ENCODE measurements around the gene PANX3.

The PANX3 gene

DNA sequence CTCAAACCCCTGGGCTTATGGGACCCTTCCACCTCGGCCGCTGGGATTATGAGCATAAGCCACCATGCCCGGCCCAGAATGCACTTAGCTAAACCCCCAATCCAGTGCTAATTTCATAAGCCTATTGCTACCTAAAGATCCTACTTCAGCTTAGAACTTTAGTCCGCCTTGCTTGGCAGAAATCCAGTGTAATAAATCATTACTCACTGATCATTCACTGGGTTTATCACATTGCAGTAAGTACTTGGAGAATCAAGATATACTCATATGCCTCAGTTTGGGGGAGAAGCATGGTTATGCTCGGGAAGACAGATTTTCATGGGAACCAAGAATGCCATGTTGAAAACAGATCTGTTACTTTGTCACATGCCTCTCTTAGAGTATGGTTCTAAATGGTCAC lies 7.6 kb downstream of the PANX3 start:
- no peak for DNase-seq

DNA sequence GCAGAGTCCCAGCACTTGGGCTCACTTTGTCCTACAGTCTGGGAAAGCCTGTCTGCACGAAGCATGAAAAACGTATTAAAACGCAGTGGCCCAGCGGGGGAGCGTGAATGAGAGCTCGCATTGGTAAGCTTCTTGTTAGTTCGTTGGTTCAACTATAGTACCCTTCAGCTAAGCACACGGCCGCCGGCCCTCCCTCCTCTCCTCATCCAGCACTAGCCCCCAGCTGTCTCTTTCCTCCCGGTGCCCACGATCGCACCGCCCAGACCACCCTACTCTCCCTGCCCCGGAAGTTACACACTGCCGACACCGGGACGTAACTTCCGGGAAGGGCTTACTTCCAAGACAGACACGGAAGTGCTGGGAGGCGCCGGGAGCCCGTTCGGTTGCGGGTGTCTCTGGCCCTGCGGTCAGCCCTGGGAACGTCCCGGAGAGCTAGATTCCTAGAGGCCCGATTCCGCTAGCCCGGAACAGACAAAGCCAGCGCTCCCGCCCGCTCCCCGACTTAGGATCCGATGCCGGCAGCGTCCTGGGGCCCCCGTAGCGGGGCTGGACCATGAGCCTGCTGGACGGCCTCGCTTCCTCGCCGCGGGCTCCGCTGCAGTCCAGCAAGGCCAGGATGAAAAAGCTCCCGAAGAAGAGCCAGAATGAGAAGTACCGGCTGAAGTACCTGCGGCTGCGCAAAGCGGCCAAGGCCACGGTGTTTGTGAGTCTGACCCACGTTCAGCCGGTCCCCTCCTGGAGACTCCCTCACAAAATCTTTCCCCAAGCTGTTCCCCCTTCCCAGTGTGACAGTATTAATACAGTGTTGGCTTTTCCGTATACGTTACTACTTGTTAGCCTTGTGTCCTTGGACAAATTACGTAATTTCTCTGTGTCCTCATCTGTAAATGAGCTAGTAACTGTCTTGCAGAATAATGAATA lies 11.6 kb downstream of the PANX3 start, which contains the start of gene TBRG1:
Gene TBRG1, plus strand, starts transcription at position 334 of the 921 bp plus-strand sequence. Its CDS starts 220 bp downstream, at position 554.
- peak; percentile 66 to 84 for DNase-seq

DNA sequence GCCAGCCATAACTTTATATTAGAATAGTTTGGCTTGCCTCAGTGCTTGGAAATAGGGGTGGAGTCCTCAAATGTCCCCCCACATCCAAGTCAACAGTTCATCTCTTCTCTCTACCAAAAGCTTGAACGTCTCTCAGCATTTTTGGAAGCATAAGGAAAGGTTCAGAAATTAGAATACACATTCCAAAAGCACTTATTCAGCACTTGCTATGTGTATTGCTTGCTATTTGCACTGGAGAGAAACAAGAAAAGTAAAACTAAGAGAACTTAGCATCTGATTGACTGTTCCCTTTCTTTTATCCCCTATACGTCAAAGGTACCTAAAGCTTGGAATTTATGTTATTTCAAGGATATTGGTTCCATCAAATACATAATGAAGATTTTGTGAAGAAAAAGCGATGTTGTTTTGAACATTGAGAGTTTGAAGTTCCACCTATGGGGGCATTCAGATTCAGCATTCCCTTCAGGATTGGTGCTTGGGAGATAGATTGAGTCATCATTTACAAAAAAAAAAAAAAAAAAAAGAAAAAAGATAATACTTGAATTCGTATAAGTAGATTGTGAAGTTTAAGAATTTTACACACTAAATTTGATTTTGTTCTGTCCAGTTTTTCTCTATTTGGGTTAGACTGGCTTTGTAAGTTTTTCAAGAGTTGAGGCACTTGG lies 12.8 kb downstream of the PANX3 start:
- DNase-seq, result no peak

DNA sequence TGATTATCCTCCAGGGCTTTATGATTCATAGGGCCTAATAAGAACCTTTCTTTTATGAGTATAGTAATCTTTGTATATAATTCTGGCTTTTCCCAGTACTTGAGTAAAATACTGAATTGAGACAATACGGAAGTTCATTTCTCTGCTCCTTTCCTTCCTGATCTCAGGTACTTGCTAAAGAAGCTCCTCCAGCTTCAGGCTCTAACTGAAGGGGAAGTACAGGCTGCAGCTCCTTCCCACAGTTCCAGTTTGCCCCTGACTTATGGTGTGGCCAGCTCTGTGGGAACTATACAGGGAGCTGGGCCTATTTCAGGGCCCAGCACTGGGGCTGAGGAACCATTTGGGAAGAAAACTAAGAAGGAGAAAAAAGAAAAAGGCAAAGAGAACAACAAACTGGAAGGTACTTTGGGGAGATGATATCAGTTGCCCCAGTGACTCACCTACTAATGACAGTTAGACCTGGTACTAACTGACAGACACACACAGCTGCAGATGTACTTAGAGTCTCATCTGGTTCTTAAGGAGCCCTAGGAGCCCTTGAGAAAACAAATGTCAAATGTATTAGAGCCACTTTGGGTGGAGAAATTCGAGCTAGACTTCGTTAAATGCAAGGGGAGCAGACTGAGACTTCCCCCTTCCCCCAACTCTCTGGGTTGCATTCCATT lies 14.4 kb downstream of the PANX3 start:
- DNase-seq, result no peak

DNA sequence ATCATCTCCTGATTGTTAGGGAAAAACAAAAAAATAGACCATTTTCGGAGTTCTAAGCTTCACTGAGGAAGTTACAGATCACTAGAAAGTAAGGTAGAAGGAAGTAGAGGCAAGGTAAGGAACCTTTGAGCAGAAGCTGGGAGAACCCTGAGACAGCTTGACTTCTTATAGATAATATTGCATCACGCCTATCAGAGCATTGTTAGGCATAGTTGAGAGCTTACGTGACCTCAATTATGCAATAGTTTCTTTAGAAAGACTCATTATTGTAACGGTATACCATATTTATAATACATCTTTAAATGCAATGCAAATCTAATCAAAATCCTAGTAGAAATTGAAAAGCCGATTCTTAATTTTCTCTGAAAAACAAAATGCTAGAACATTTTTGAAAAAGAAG lies 16.3 kb downstream of the PANX3 start:
- DNase-seq, result no peak

DNA sequence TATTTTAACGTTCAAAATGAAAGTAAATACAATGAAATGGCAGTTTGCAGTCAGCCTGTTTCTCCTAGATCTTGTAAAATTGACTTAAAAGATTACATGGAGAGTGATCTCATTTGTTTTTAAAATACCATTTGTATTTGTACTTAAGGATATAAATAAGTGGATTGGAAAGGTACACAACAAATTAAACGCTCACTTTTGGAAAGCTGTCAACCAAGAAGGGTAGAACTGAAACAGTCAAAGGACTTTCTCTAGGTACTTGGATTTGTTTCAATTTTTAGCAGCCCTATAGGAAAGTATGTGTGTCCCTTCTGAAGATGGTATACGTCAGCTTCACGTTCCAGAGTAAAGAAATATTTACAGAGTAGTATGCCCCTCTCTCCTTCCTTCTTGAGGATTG lies 18.7 kb downstream of the PANX3 start:
- DNase-seq, result no peak

DNA sequence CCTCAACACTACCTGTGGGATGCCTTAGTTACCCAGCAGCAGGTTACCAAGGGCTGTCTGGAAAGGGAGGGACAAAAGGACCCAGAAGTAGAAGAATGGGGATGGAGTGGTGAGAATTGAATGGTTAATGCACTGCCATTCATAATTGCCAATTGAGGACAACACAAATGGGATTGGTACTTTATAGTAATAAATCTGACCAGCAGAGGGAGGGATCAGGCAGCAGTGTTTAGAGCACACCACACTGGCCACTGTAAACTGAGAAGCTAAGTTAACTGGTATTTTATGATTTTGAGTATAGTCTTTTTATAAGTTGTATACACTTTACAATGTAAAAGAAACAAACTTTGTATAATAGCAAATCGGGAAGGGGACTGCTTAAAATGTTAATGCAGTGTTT lies 22.1 kb downstream of the PANX3 start:
- DNase-seq, result peak in 1 of 2 experiments; percentile 41

DNA sequence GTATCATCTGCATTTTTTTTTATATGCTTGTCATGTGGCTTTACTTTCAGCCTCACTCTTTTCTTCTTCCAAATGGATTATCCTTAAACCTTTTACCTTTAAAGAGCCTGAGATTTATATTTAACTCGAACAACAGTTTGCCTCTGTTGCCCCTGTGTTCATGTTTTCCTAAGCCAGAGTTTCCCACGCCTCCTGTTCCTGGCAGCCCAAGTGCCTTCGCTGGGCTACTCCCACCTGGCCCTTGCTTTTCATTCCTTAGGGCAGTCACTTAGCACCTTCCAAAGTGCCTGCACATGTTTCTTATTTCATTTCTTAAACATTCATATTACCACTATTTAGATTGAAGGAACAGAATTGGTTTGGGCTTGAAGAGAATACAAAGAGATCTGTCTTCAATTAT lies 24.7 kb downstream of the PANX3 start:
- no peak for DNase-seq

DNA sequence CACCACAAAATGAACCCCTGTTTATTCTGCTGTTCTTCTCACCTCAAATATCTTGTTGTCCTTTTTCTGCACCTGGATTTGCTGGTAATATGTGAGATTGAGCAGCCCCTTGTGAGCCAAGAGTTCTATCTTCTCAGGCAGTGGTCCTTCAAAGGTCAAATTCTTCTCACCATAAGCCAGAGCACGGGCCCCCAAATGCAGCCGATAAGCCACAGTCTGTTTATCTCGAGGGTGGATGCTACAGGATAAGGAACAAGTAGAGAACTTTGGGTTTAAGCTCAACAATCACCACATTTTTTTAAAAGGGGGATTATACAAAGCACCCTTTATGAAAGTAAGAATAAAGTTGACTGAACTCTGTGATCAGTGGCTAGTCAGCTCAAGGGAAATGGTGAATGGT lies 27.3 kb downstream of the PANX3 start:
- DNase-seq, result no peak

DNA sequence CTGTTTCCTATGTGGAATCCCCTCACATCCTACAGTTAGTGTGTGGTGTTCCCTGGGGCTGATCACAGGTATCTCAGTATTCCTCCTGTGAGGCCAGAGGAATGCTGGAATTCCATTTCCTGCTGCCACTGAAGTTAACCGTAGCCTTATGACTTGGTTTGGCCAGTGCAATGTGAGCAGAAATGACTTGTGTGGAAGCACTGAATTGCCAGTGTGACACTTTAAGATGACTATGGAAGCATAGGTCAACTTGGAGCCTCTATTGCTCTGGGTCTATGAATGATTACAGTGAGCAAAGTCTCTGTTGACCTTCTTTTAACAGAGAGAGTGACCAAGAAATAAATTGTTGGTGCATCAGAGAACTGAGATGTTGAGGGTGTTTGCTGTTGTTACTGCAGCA lies 28.0 kb downstream of the PANX3 start:
- no peak for DNase-seq

DNA sequence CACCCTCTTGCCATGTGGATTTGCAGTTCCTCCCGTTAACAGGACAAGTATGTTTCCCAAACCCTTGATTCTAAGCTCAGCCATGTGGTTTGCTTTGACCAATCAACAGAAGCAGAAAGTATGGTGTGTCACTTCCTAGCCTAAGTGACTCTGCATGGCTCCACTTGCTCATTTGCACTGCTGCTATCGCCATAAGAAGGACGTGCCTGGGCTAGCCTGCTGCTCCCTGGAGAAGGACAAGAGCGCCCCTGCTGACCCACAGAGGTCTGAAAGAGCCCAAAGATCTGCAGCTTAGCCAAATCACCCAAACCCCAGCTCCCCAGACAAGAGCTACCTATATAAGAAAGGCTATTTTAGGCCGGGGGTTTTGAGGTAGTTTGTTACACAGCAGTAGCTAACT lies 29.4 kb downstream of the PANX3 start:
- DNase-seq, result no peak

DNA sequence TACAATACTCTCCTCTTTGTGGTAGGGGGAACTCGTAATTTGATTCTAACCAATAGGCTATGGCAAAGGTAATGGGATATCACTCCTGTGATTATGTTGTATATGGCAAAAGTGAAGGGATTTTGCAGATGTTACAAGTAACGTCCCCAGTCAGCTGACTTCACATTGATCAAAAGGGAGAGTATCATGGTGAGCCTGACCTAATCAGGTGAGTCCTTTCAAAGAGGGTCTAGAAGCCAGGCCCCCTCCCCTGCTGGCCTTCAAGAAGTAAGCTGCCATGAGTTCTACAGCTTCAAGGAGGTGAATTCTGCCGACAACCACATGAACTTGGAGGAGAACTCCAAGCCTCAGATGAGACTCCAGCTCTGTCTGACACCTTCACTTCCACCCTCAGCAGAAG lies 31.4 kb downstream of the PANX3 start:
- no peak for DNase-seq

DNA sequence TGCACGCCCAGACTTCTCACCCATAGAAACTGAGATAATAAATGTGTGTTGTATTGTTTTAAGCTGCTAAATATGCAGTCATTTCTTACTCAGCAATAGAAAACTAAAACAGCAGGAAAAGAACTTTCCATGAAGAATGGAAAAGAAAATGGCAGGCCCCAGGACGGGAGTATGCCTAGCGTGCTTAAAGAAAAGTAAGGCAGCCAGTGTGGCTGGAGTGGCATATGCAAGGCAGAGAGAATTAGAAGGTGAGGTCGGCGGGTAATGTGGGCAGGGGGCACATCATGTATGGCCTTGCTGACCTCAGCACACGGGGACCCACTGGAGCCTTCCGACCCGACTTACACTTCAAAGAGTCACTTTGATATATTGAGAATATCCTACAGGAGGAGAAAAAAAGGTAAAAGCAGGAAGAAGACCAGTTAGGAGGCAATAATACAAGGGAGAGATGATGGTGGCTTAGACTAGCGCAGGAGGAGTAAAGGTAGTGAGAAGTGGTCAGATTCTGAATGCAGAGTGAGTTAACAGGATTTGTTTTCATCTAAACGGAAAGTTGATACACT lies 31.9 kb downstream of the PANX3 start:
- no peak for DNase-seq

DNA sequence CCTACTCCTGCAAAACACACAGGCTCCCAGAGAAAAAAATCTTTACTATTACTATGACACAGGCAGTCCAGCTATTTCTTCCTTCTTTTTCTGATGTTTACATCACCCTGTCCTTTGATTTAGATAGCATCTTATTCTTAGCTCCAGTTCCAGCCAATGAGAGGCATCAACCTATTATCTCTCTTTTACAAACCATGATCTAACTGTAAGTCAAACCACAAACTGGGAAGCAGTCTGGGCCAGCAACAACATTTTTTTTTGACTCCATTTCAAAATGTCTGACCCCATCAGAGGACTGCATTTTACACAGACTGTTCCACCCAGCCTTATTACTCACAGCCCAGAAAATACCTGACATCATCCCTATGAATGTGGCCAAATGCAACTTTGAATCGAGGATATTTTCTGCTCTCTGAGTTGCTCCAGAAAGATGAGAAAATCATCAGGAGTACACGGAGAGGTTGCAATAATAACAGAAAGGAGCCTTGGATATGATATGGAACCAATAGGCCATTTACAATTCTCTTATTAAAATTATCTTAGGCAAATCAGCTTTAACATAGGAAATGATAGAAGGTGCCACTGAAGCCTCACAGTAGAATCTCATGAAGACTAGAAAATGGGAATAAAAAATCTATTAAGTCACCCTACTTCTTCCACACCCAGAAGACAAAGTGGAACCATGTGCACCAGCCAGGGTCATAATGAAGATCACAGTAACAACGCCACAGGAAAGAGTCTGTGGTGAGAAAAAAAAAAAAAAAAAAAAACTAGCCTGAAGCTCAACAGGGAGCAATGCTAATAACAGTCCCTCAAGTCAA lies 32.6 kb downstream of the PANX3 start:
- DNase-seq, result no peak

DNA sequence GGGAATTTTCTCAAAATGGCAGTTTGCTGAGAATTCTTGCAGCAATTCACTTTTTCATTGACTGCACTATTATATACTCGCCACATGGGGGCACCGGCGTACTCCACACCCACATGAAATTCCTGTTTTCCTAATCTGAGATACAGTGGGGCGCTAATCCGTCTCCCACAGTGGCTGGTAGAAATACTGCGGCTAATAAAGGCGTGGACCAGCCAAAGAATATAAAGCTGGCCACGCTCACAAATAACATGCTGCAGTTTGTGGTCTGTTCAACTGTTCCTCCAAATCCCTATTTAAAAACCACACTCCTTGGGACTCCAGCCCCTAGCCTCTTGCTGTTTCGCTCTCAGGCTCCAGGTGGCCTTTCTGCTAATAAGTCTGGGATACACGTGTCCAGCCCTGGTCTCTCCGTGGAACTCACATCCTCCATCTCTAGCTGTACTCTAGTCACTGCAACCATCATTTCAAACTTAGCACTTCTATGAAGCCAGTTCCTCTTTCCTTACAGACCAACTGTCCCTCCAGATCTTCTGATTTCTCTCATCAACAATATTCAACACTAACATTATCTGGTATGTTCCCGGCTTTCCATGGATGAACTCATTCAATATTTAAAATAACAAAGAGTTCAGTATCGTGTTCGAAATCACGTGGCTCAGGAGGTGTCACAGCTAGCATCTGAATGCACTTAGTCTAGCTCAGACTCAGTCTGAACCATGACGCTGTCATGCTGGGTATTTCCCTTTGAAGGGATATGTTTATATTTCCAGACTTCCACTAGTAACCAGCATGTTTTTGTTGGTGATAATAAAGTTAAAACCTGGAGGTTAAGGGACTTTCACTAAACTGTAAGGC lies 33.4 kb downstream of the PANX3 start:
- DNase-seq, result peak; percentile 29 to 80

DNA sequence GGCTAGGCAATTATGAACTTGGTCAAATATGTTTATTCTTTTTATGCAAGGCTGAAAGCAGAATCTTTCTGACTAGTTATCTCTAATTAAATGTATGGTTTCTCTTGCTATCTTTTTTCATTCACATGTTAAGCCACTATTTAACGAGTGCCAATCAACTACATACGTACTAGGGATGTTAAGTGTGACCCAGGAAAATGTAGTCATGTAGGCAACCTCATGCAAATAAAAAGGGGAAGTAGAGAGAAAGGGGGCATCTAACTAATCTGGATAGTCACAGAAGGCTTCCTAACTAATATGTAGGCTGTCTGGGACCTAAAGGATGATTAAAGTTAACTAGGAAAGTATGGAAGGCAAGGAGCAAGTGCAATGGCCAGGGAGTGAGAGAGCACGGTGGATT lies 34.9 kb downstream of the PANX3 start:
- DNase-seq, result no peak

DNA sequence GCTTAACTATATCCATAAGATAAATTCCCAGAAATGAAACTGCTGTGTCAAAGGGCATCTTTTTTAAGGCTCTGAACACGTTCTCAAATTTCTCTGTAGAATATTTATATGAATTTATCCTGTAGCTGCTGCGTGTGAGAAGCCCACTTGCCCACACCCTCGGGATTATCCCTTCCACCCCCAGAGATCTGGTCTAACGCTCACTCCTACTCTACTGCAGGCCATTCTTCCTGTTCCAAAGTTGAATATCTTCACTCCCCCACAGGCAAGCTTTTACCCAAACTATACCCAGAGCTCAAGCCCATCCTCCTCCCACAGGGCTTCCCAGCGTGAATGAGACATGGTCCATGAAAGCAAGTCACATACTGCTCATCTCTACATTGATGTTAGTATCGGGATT lies 37.4 kb downstream of the PANX3 start:
- no peak for DNase-seq

DNA sequence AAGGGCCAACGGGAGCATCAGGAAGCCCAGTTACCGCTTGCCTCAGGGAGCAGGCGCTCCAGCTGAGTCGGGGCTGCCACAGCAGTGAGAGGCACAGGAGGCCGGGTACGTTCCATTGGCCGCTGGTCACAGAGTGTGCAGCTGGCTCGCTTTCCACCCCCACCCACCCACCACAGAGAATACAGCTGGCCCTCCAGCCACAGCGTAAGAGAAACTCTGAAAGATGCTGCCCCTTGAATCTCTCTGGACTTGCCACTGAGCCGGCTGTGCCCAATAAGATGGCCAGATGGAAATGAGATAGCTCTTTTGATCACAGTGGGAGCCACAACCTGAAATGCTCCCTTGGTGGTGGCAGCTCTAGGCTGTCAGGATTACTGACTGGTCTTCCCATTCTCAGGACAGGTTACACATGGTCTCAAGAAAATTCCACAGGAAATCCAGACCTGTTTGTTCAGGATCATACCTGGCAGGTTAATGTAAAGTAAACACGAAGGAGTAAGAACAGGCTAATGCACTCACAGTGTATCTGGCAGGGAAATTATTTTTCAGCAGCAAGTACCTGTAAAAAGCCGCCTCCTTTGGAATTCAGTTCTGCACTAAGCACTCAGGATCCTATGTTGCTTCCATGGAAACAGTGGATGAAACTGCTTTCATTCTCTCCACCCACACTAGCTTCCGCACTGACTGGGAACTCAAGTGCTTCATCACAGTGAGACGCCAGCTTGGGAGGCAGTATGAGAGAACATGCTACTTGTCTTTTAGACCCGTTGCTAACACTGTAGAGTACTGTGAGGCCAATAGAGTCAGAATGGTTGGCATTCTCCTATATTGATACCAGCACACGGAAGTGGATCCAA lies 45.8 kb downstream of the PANX3 start:
- DNase-seq, result no peak

DNA sequence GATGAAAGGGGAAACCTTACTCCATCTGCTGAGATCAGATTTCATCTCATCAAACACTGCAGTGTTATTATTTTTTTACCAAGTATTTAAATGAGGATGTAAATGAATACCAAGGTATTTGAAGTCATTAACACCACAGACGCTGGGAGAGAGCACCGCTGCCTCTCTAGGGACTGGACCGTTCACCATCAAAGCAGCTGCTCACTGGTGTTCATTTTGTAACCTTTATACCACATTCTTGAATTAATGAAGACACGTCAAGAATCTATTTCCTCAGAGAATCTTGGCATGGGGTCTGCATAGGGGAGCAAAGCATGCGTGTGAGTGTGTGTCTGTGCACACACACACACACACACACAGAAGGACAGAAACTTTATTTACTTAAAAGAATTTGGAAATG lies 46.7 kb downstream of the PANX3 start:
- no peak for DNase-seq

DNA sequence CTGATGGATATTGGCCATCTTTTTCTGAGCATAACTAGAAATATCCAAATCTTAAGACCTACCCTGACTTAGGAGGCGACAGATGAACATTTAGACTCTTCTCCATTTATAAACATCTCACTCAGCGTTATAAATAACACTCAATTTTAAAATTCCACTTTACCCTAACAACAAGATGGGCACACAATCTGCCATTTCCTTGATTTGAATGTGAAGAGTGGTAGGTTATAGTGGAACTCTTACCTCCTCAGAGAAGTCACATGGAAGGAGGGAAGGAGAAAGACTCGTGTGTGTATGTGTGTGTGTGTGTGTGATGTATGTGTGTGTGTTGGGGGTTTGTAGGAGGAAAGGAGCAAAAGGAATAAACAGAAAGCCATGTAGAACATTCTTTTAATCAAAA lies 47.3 kb downstream of the PANX3 start:
- no peak for DNase-seq

DNA sequence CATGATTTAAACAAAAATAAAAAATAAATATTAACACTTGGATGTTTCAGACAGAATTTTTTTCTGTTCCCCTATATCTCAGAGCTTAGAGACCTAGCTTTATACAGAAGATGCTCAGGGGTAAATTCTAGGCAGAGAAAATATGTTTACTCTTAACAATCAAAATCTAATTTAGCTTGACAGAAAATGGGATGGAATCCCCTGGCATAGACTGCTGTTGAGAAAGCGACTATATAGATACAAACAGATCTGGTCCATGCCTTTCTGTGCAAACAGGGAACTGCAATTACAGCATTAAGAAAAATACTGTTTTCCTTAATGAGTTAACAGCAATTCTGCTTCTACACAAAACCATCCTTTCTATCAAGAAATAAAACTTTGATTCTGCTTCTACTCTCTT lies 47.8 kb downstream of the PANX3 start:
- DNase-seq, result no peak
